Tibial nerve (tissue), 4 donors: Measurements from ENCODE around the gene ZNF579. TPM values are rescaled to one million over a fixed set of nuclear protein-coding genes. Genes with fewer than 3 reads are reported as not detected.

ENCODE experiments used
- DNase-seq, 2 donors: peaks; one replicate each; pipeline ENCODE4 v3.0.0-alpha.2; 2019; ENCODE audit warnings: low spot score in 2 of 2
- H3K27ac ChIP-seq, 4 donors: fragments of 200-600 bp; sonication (generic) in 3 of 4; one replicate each; pipeline ENCODE4 v1.5.1; 2017 to 2019; ENCODE audit warnings: mild to moderate bottlenecking in 1 of 4
- H3K27me3 ChIP-seq, 2 donors: fragments of 200-600 bp; sonication (generic) in 1 of 2; one replicate each; pipeline versions ENCODE4 v1.5.1 to v1.6.0; 2017 to 2019
- H3K36me3 ChIP-seq, 3 donors: fragments of 200-600 bp; sonication (generic); one replicate each; pipeline ENCODE4 v1.5.1; 2018 to 2019
- H3K4me1 ChIP-seq, 4 donors: fragments of 200-600 bp; sonication (generic) in 3 of 4; one replicate each; pipeline ENCODE4 v1.5.1; 2017 to 2019
- H3K4me3 ChIP-seq, 4 donors: fragments of 200-600 bp; sonication (generic) in 3 of 4; one replicate each; pipeline ENCODE4 v1.5.1; 2017 to 2019; ENCODE audit warnings: mild to moderate bottlenecking in 1 of 4, moderate library complexity in 1 of 4
- H3K9me3 ChIP-seq, 4 donors: fragments of 200-600 bp; sonication (generic) in 3 of 4; one replicate each; pipeline ENCODE4 v1.5.1; 2017 to 2019
- CTCF ChIP-seq, 5 experiments: fragments of 200-600 bp in 3 of 5; fragments of 450-650 bp in 2 of 5; sonication (generic) in 3 of 5; IDR thresholded peaks; one replicate each; pipeline ENCODE4 v1.5.1; 2016 to 2019; ENCODE audit warnings: antibody characterized with exemption in 5 of 5, mild to moderate bottlenecking in 3 of 5, moderate library complexity in 2 of 5
- EP300 ChIP-seq, 2 donors: sonication (generic); formaldehyde crosslinking; IDR thresholded peaks; one replicate each; pipeline ENCODE4 v1.6.1; 2017; ENCODE audit warnings: antibody characterized with exemption in 2 of 2, mild to moderate bottlenecking in 1 of 2
- POLR2A ChIP-seq, 2 donors: fragments of 450-650 bp; IDR thresholded peaks; one replicate each; pipeline ENCODE4 v1.6.1; 2017; ENCODE audit warnings: antibody characterized with exemption in 2 of 2, mild to moderate bottlenecking in 2 of 2, moderate library complexity in 2 of 2
- WGBS, 2 donors: methylation state at CpG; one replicate each; pipeline ENCODE4 v1.1.5; 2018; 5-methylcytosine and 5-hydroxymethylcytosine counted together
- total RNA-seq, 4 donors: library from RNA; depleted of rRNA; stranded (reverse); fragments of >200 nt; gene quantifications; one replicate each; pipeline ENCODE4 v1.1.0, GENCODE V29; 2016

The ZNF579 gene
- total RNA-seq, 4 donors from 2014 or later = 2.0 to 5.3 (median 4.2) TPM

- DNase-seq = no peak
- Histone ChIP-seq H3K9me3 (no peaks in the 10 kb centered on the region), H3K4me3 (no peak overlapping the region), H3K4me1 (peaks cover 0 to 6% (median 0%) of the 10 kb centered on the region in 4 donors), H3K36me3 (no peaks in the 10 kb centered on the region), H3K27me3 (peaks cover 0 to 32% of the 10 kb centered on the region in 2 donors), H3K27ac (no peak overlapping the region)
- no peak for TF ChIP-seq CTCF (IDR thresholded peaks at IDR 0.05)
- no peak for TF ChIP-seq POLR2A (IDR thresholded peaks at IDR 0.05)
- TF ChIP-seq EP300 (IDR thresholded peaks at IDR 0.05) = no peak
- WGBS, 2 donors = 85 to 89% methylated on average over 24 to 26 of the region's 26 CpGs
Measured at GRCh38 chr19:55530996-55531395, 49.7 kb downstream of the ZNF579 start.

GRCh38 chr19:55529636-55530234 lies 50.9 kb downstream of the ZNF579 start:
- TF ChIP-seq POLR2A (IDR thresholded peaks at IDR 0.05) (no peak), EP300 (IDR thresholded peaks at IDR 0.05) (no peak), CTCF (IDR thresholded peaks at IDR 0.05) (no peak)
- Histone ChIP-seq H3K36me3 (no peaks in the 10 kb centered on the region), H3K27ac (no peak overlapping the region), H3K9me3 (no peaks in the 10 kb centered on the region), H3K4me3 (no peak overlapping the region), H3K4me1 (peaks cover 0 to 9% (median 0%) of the 10 kb centered on the region in 4 donors), H3K27me3 (peaks cover 0 to 41% of the 10 kb centered on the region in 2 donors)
- WGBS, 2 donors = 83 to 86% methylated on average over 51 to 55 of the region's 56 CpGs
- DNase-seq = no peak

- no peaks in the 10 kb centered on the region for H3K36me3 ChIP-seq
- H3K4me1 ChIP-seq = peaks cover 0 to 9% (median 0%) of the 10 kb centered on the region in 4 donors
- no peaks in the 10 kb centered on the region for H3K9me3 ChIP-seq
- TF ChIP-seq CTCF (IDR thresholded peaks at IDR 0.05) (no peak), POLR2A (IDR thresholded peaks at IDR 0.05) (no peak), EP300 (IDR thresholded peaks at IDR 0.05) (no peak)
- no peak for DNase-seq
- WGBS, 2 donors = 24 to 29% methylated on average over 15 of the region's 15 CpGs
- H3K27me3 ChIP-seq = peaks cover 0 to 48% of the 10 kb centered on the region in 2 donors
- H3K4me3 ChIP-seq = no peak overlapping the region
- no peak overlapping the region for H3K27ac ChIP-seq
Measured at GRCh38 chr19:55528030-55528803, 52.4 kb downstream of the ZNF579 start.

- no peak overlapping the region for H3K27ac ChIP-seq
- no peaks in the 10 kb centered on the region for H3K36me3 ChIP-seq
- no peak overlapping the region for H3K4me3 ChIP-seq
- TF ChIP-seq CTCF (IDR thresholded peaks at IDR 0.05) = no peak
- no peak for TF ChIP-seq EP300 (IDR thresholded peaks at IDR 0.05)
- no peak for TF ChIP-seq POLR2A (IDR thresholded peaks at IDR 0.05)
- H3K9me3 ChIP-seq = no peaks in the 10 kb centered on the region
- peaks cover 0 to 9% (median 0%) of the 10 kb centered on the region in 4 donors for H3K4me1 ChIP-seq
- no peak for DNase-seq
- WGBS, 2 donors = 81 to 83% methylated on average over 22 of the region's 22 CpGs
- H3K27me3 ChIP-seq = peaks cover 0 to 48% of the 10 kb centered on the region in 2 donors
Measured at GRCh38 chr19:55527197-55528029, 53.2 kb downstream of the ZNF579 start.

Other genes with a start within 250 kb of the ZNF579 start
- 10 to 100 TPM; 30.6 to 50.0 (median 41.2) TPM for gene KMT5C, start 241.0 kb downstream of the ZNF579 start, total RNA-seq
- gene COX6B2, start 226.1 kb downstream of the ZNF579 start, total RNA-seq = not detected
- not detected for gene GARIN5B, start 217.6 kb downstream of the ZNF579 start, total RNA-seq
- under 1 TPM in 1 of 4 donors, not detected in 3; 0.21 TPM for gene IL11, start 210.4 kb downstream of the ZNF579 start, total RNA-seq
- gene TMEM190, start 204.0 kb downstream of the ZNF579 start, total RNA-seq = 1 to 10 TPM in 1 of 4 donors, not detected in 3; 2.7 TPM
- gene TMEM238, start 196.6 kb downstream of the ZNF579 start, total RNA-seq = 1 to 10 TPM in 2 of 4 donors, under 1 TPM in 2; 0.63 to 7.5 (median 2.6) TPM
- 100 to 1,000 TPM; 266 to 574 (median 354) TPM for gene RPL28, start 194.9 kb downstream of the ZNF579 start, total RNA-seq
- 10 to 100 TPM in 2 of 4 donors, 1 to 10 TPM in 2; 8.0 to 16.2 (median 9.9) TPM for gene UBE2S, start 173.1 kb downstream of the ZNF579 start, total RNA-seq
- gene SHISA7, start 137.5 kb downstream of the ZNF579 start, total RNA-seq = 1 to 10 TPM in 3 of 4 donors, under 1 TPM in 1; 0.42 to 4.1 (median 2.0) TPM
- 10 to 100 TPM; 38.0 to 80.4 (median 65.9) TPM for gene ISOC2, start 119.2 kb downstream of the ZNF579 start, total RNA-seq
- gene C19orf85, start 116.1 kb downstream of the ZNF579 start, total RNA-seq = not detected
- 10 to 100 TPM in 1 of 4 donors, 1 to 10 TPM in 3; 3.5 to 16.8 (median 4.0) TPM for gene ZNF628, start 104.2 kb downstream of the ZNF579 start, total RNA-seq
- gene NAT14, start 95.7 kb downstream of the ZNF579 start, total RNA-seq = 1 to 10 TPM; 3.1 to 8.0 (median 4.3) TPM
- 10 to 100 TPM in 1 of 4 donors, 1 to 10 TPM in 3; 3.9 to 14.5 (median 7.2) TPM for gene SSC5D, start 92.4 kb downstream of the ZNF579 start, total RNA-seq
- gene SBK2, start 43.7 kb downstream of the ZNF579 start, total RNA-seq = not detected
- gene SBK3, start 35.3 kb downstream of the ZNF579 start, total RNA-seq = under 1 TPM in 1 of 4 donors, not detected in 3; 0.59 TPM
- gene FIZ1, start 18.7 kb upstream of the ZNF579 start, total RNA-seq = 10 to 100 TPM in 1 of 4 donors, 1 to 10 TPM in 3; 4.8 to 11.7 (median 7.9) TPM
- 10 to 100 TPM; 23.1 to 35.0 (median 27.0) TPM for gene ZNF524, start 19.4 kb upstream of the ZNF579 start, total RNA-seq
- gene ZNF865, start 24.8 kb upstream of the ZNF579 start, total RNA-seq = 10 to 100 TPM in 3 of 4 donors, 1 to 10 TPM in 1; 8.8 to 15.0 (median 12.7) TPM
- 1 to 10 TPM; 1.5 to 6.9 (median 1.9) TPM for gene ZNF784, start 43.7 kb upstream of the ZNF579 start, total RNA-seq
- 10 to 100 TPM; 24.1 to 67.5 (median 35.0) TPM for gene ZNF580, start 60.2 kb upstream of the ZNF579 start, total RNA-seq
- gene ZNF581, start 62.8 kb upstream of the ZNF579 start, total RNA-seq = 10 to 100 TPM in 2 of 4 donors, 1 to 10 TPM in 2; 5.7 to 19.4 (median 8.8) TPM
- gene CCDC106, start 67.4 kb upstream of the ZNF579 start, total RNA-seq = 10 to 100 TPM; 14.5 to 39.6 (median 16.1) TPM
- 100 to 1,000 TPM; 115 to 242 (median 141) TPM for gene U2AF2, start 74.2 kb upstream of the ZNF579 start, total RNA-seq
- gene EPN1, start 94.4 kb upstream of the ZNF579 start, total RNA-seq = 100 to 1,000 TPM in 3 of 4 donors, 10 to 100 TPM in 1; 92.0 to 164 (median 118) TPM
- gene NLRP9, start 157.6 kb upstream of the ZNF579 start, total RNA-seq = not detected
- 1 to 10 TPM in 1 of 4 donors, not detected in 3; 1.2 TPM for gene RFPL4A, start 178.2 kb upstream of the ZNF579 start, total RNA-seq
- gene RFPL4AL1, start 188.3 kb upstream of the ZNF579 start, total RNA-seq = not detected